Measurements from ENCODE around the gene CASTOR1.

DNA sequence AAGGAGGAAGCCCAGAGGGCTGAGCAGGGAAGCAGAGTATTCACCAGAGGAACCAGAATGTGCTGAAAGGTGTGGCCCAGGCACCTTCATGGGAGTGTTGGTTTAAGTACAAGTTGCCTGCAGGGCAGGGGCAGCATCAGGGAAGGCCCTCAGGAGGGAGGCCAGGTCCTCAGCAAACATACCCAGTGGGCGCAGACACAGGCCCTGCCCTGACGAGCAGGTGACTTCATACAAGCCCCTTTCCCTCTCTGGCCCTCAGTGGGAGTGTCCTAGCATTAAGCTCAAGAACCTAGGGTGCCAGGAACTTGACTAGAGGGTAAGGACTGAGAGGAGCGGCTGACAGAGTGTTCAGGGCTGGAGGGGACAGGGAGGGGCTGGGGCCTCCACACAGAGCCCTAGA lies 7.5 kb upstream of the CASTOR1 start:
- TF ChIP-seq, protein P1, sequence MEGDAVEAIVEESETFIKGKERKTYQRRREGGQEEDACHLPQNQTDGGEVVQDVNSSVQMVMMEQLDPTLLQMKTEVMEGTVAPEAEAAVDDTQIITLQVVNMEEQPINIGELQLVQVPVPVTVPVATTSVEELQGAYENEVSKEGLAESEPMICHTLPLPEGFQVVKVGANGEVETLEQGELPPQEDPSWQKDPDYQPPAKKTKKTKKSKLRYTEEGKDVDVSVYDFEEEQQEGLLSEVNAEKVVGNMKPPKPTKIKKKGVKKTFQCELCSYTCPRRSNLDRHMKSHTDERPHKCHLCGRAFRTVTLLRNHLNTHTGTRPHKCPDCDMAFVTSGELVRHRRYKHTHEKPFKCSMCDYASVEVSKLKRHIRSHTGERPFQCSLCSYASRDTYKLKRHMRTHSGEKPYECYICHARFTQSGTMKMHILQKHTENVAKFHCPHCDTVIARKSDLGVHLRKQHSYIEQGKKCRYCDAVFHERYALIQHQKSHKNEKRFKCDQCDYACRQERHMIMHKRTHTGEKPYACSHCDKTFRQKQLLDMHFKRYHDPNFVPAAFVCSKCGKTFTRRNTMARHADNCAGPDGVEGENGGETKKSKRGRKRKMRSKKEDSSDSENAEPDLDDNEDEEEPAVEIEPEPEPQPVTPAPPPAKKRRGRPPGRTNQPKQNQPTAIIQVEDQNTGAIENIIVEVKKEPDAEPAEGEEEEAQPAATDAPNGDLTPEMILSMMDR (IDR thresholded peaks at IDR 0.05; ENCODE audit: low read depth, low read length) = no peak
- no peak for TF ChIP-seq EZH2phosphoT487 (IDR thresholded peaks at IDR 0.05; ENCODE audit: low read depth)
